H1 (cell line): ENCODE results near the gene FGF12. TPM values are rescaled to one million over a fixed set of nuclear protein-coding genes. Genes with fewer than 3 reads are reported as not detected.

Source experiments
- CTCF ChIA-PET: fragments of 300-600 bp; sonication (Branson Sonifier 250); formaldehyde crosslinking; loops from one replicate; lab custom pipeline; 2021; ENCODE audit not compliant: partially characterized antibody; lab: Charles Lee
- POLR2A ChIA-PET: fragments of 300-600 bp; sonication (Branson Sonifier 250); formaldehyde crosslinking; loops from one replicate; lab custom pipeline; 2021; ENCODE audit warnings: inconsistent platforms; ENCODE audit not compliant: partially characterized antibody; lab: Charles Lee
- DNase-seq, 2 experiments: peaks; one replicate each; pipeline versions ENCODE4 v3.0.0 to v3.0.0-alpha.2; 2010 to 2022; ENCODE audit warnings: low spot score in 2 of 2, low read depth in 1 of 2, mixed read lengths in 1 of 2
- FAIRE-seq: peaks from 2 replicates; lab custom pipeline; 2011; peaks lifted over from hg19 to GRCh38; lab: Jason Lieb, UNC
- H2AFZ ChIP-seq: 2 replicates; pipeline ENCODE4 v1.8.1; 2012; ENCODE audit warnings: low read length, inconsistent platforms
- H2AK5ac ChIP-seq: 2 replicates; pipeline ENCODE4 v1.6.1; 2013; ENCODE audit warnings: low read depth, low read length
- H2BK120ac ChIP-seq: replicated peaks from 2 replicates; pipeline ENCODE3; 2013; ENCODE audit warnings: low read depth, low read length, inconsistent platforms
- H2BK12ac ChIP-seq: 2 replicates; pipeline ENCODE4 v1.6.1; 2013; ENCODE audit warnings: low read depth, low read length
- H2BK15ac ChIP-seq: 2 replicates; pipeline ENCODE4 v1.6.1; 2013; ENCODE audit warnings: low read length
- H2BK20ac ChIP-seq: 2 replicates; pipeline ENCODE4 v1.6.1; 2013; ENCODE audit warnings: low read length
- H2BK5ac ChIP-seq: 2 replicates; pipeline ENCODE4 v1.6.1; 2013; ENCODE audit warnings: low read depth, low read length
- H3K14ac ChIP-seq: 2 replicates; pipeline ENCODE4 v1.6.1; 2013; ENCODE audit warnings: inconsistent platforms; ENCODE audit not compliant: insufficient read length
- H3K18ac ChIP-seq: 2 replicates; pipeline ENCODE4 v1.6.1; 2013; ENCODE audit warnings: low read length; ENCODE audit errors: extremely low read depth
- H3K23ac ChIP-seq: 2 replicates; pipeline ENCODE4 v1.6.1; 2013; ENCODE audit warnings: inconsistent platforms; ENCODE audit not compliant: insufficient read length
- H3K23me2 ChIP-seq: 2 replicates; pipeline ENCODE4 v1.6.1; 2013; ENCODE audit warnings: low read depth, low read length
- H3K27ac ChIP-seq: 2 replicates; pipeline ENCODE4 v1.6.1; 2011; ENCODE audit warnings: low read depth, low read length, inconsistent platforms
- H3K27me3 ChIP-seq, 4 experiments: replicated peaks in 1 of 4; 1 replicate in 1 of 4; 2 replicates in 3 of 4; pipeline versions ENCODE4 v1.6.1 to v1.8.1; 2011 to 2013; ENCODE audit warnings: low read length in 3 of 4, mild to moderate bottlenecking in 3 of 4, inconsistent platforms in 2 of 4, mixed read lengths in 2 of 4, moderate library complexity in 1 of 4; ENCODE audit not compliant: control insufficient read depth in 3 of 4, insufficient read depth in 3 of 4; ENCODE audit errors: extremely low read depth in 1 of 4
- H3K36me3 ChIP-seq, 4 experiments: 2 replicates each; pipeline versions ENCODE4 v1.6.1 to v1.8.1; 2011 to 2013; ENCODE audit warnings: mild to moderate bottlenecking in 4 of 4, low read length in 3 of 4, moderate library complexity in 2 of 4, control low read depth in 1 of 4, inconsistent platforms in 1 of 4; ENCODE audit not compliant: insufficient read depth in 4 of 4, control insufficient read depth in 2 of 4
- H3K4ac ChIP-seq: replicated peaks from 2 replicates; pipeline ENCODE3; 2013; ENCODE audit warnings: low read length, low read depth, mixed read lengths, inconsistent platforms; ENCODE audit not compliant: insufficient read length
- H3K4me1 ChIP-seq, 4 experiments: replicated peaks in 1 of 4; 1 replicate in 1 of 4; 2 replicates in 3 of 4; pipeline versions ENCODE4 v1.6.1 to v1.8.1; 2011 to 2013; ENCODE audit warnings: low read length in 3 of 4, inconsistent platforms in 2 of 4, mixed read lengths in 1 of 4; ENCODE audit not compliant: insufficient read depth in 4 of 4, control insufficient read depth in 3 of 4
- H3K4me2 ChIP-seq, 2 experiments: 2 replicates each; pipeline versions ENCODE4 v1.6.1 to v1.8.1; 2011 to 2013; ENCODE audit warnings: low read depth in 2 of 2, low read length in 2 of 2, control low read depth in 1 of 2, inconsistent platforms in 1 of 2, mild to moderate bottlenecking in 1 of 2; ENCODE audit not compliant: insufficient read depth in 1 of 2
- H3K4me3 ChIP-seq, 4 experiments: fragments of 200-600, 300-600 bp in 1 of 4; sonication (generic), shearing (Covaris generic), sonication (Bioruptor Twin) in 1 of 4; 2 replicates each; pipeline versions ENCODE4 v1.5.1 to v1.8.1; 2011 to 2016; ENCODE audit warnings: low read length in 4 of 4, low read depth in 3 of 4, control low read depth in 2 of 4, inconsistent platforms in 2 of 4, mild to moderate bottlenecking in 2 of 4, mixed read lengths in 1 of 4, moderate library complexity in 1 of 4; ENCODE audit not compliant: insufficient read depth in 2 of 4; ENCODE audit errors: extremely low read depth in 1 of 4
- H3K56ac ChIP-seq: replicated peaks from 2 replicates; pipeline ENCODE3; 2013; ENCODE audit warnings: low read depth, mild to moderate bottlenecking, mixed read lengths, low read length, inconsistent platforms; ENCODE audit not compliant: insufficient read length
- H3K79me1 ChIP-seq: 2 replicates; pipeline ENCODE4 v1.6.1; 2013; ENCODE audit warnings: low read depth, low read length, control low read depth
- H3K79me2 ChIP-seq, 2 experiments: 2 replicates each; pipeline versions ENCODE4 v1.6.1 to v1.8.1; 2012 to 2013; ENCODE audit warnings: low read length in 2 of 2, mild to moderate bottlenecking in 2 of 2, inconsistent platforms in 1 of 2; ENCODE audit not compliant: insufficient read depth in 2 of 2, control insufficient read depth in 1 of 2
- H3K9ac ChIP-seq, 4 experiments: replicated peaks in 1 of 4; 1 replicate in 1 of 4; 2 replicates in 3 of 4; pipeline versions ENCODE4 v1.6.1 to v1.8.1; 2011 to 2013; ENCODE audit warnings: low read depth in 3 of 4, low read length in 3 of 4, control low read depth in 2 of 4, mild to moderate bottlenecking in 2 of 4, moderate library complexity in 2 of 4, inconsistent platforms in 1 of 4; ENCODE audit errors: extremely low read depth in 1 of 4
- H3K9me3 ChIP-seq, 2 experiments: 2 replicates each; pipeline versions ENCODE4 v1.6.1 to v1.8.1; 2012 to 2013; ENCODE audit warnings: mild to moderate bottlenecking in 2 of 2, moderate library complexity in 2 of 2, control low read depth in 1 of 2, inconsistent platforms in 1 of 2, low read depth in 1 of 2, low read length in 1 of 2, mixed read lengths in 1 of 2; ENCODE audit not compliant: insufficient read depth in 2 of 2
- H4K20me1 ChIP-seq, 2 experiments: replicated peaks in 1 of 2; 2 replicates each; pipeline versions ENCODE3 to v1.8.1; 2011 to 2013; ENCODE audit warnings: inconsistent platforms in 2 of 2, low read length in 2 of 2, mild to moderate bottlenecking in 1 of 2; ENCODE audit not compliant: insufficient read depth in 2 of 2, control insufficient read depth in 1 of 2
- H4K5ac ChIP-seq: 2 replicates; pipeline ENCODE4 v1.6.1; 2013; ENCODE audit warnings: low read length, low read depth, mixed read lengths, inconsistent platforms; ENCODE audit not compliant: insufficient read length
- H4K8ac ChIP-seq: 2 replicates; pipeline ENCODE4 v1.8.0; 2013; ENCODE audit warnings: mild to moderate bottlenecking, moderate library complexity, low read length, inconsistent platforms; ENCODE audit not compliant: insufficient read depth; ENCODE audit errors: extremely low read depth
- H4K91ac ChIP-seq: replicated peaks from 2 replicates; pipeline ENCODE3; 2013; ENCODE audit warnings: low read length, mixed read lengths, inconsistent platforms; ENCODE audit not compliant: insufficient read length
- CBX8 ChIP-seq: fragments of 300-800, 300-1000 bp; sonication (generic); IDR thresholded peaks from 2 replicates; pipeline ENCODE4 v1.7.1; 2016; ENCODE audit warnings: low read depth, low read length, borderline replicate concordance
- HDAC2 ChIP-seq, 2 experiments: fragments of 300-600 bp in 1 of 2; sonication (generic) in 1 of 2; IDR thresholded peaks; 2 replicates each; pipeline ENCODE4 v1.6.1; 2011 to 2012; ENCODE audit warnings: low read depth in 2 of 2, low read length in 2 of 2, mild to moderate bottlenecking in 2 of 2, moderate library complexity in 2 of 2, borderline replicate concordance in 1 of 2, inconsistent platforms in 1 of 2
- KDM1A ChIP-seq: fragments of 200-600, 300-600 bp; sonication (generic); IDR thresholded peaks from 2 replicates; pipeline ENCODE4 v1.7.1; 2016; ENCODE audit warnings: mild to moderate bottlenecking, low read length, borderline replicate concordance
- POU5F1 ChIP-seq: IDR thresholded peaks from 2 replicates; pipeline ENCODE4 v1.6.1; 2011; ENCODE audit warnings: low read depth, mild to moderate bottlenecking, low read length, moderate library complexity
- RXRA ChIP-seq: IDR thresholded peaks from 2 replicates; pipeline ENCODE4 v1.6.1; 2011; ENCODE audit warnings: low read depth, mild to moderate bottlenecking, low read length, moderate library complexity; ENCODE audit not compliant: insufficient read depth
- SIN3A ChIP-seq, 2 experiments: IDR thresholded peaks in 1 of 2; conservative IDR thresholded peaks in 1 of 2; 2 replicates each; pipeline ENCODE4 v1.6.1; 2011 to 2012; ENCODE audit warnings: low read length in 2 of 2, improper control_type of control experiment in 1 of 2, low read depth in 1 of 2, mild to moderate bottlenecking in 1 of 2
- WGBS, 2 experiments: shearing (Covaris generic) in 1 of 2; methylation state at CpG; one replicate each; pipeline versions ENCODE4 v1.1.6 to v1.1.7; 2013 to 2015; ENCODE audit warnings: low lambda C conversion rate in 2 of 2, mixed read lengths in 2 of 2, inconsistent platforms in 1 of 2, low coverage in 1 of 2, missing lambda C conversion rate in 1 of 2; ENCODE audit not compliant: insufficient replicate concordance in 2 of 2, insufficient coverage in 1 of 2, insufficient read length in 1 of 2; ENCODE audit errors: extremely low coverage in 1 of 2, missing lambda C conversion rate in 1 of 2; 5-methylcytosine and 5-hydroxymethylcytosine counted together
- polyA plus RNA-seq, 7 experiments: library from polyadenylated mRNA; depleted of rRNA in 3 of 7; stranded (reverse) in 5 of 7; unstranded in 2 of 7; fragments of >200 nt in 5 of 7; fragments of 200-250 nt in 2 of 7; gene quantifications; 1 replicate in 5 of 7; 2 replicates in 1 of 7; 4 replicates in 1 of 7; pipeline versions ENCODE4 v1.2.1 to v1.2.3, GENCODE V29; 2011 to 2013; ENCODE audit warnings: missing spikeins in 2 of 7, mixed read lengths in 2 of 7
- total RNA-seq: library from RNA; stranded (reverse); fragmentation: NEBNext Ultra II Directional; extraction: Animal tissue kit (Norgen Biotek cat#: 25700); gene quantifications from 2 replicates; pipeline ENCODE4 v1.2.1, GENCODE V29; 2021
- TF ChIP-seq, protein P1 (sequence below): IDR thresholded peaks from 2 replicates; pipeline ENCODE4 v1.6.1; 2011; ENCODE audit warnings: low read depth, mild to moderate bottlenecking, low read length; ENCODE audit not compliant: insufficient read depth

The FGF12 gene
- total and polyA plus RNA-seq, 2 of the 8 experiments (the other 6 are each of a cell fraction or from before 2014, with no cell fraction given), result 4.1 to 16.6 TPM

DNA sequence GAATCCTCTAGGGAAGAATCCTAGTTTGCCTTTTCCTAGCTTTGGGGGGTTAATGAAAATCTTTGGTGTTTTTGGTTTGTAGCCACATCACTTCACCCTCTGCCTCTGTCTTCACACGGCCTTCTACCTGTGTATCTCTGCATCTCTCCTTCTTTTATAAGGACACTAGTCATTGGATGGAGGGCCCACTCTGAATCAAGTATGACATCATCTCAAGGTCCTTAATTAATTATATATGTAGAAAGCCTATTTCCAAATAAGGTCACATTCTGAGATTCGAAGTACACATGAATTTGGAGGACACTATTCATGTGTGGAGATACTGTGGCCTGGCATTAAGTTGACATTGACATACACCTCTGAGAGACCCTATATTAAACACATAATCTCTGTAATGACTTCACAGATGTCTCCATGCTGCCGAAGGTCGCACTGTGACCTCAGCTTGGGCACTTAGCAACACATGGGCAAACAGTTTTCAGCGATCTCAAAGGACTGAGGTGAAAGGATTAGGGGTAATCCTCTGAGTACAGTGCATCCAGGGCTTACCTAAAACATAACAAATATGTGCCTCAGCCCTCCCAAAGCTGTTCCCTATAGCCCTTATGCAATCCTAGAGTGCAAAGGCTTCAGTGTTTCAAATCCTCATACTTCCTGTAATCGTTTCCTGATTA, 446.0 kb downstream of the FGF12 start:
- H4K8ac ChIP-seq, result no peak overlapping the region
- no peak for DNase-seq
- H2BK20ac ChIP-seq, result no peak overlapping the region
- no peak overlapping the region for H2BK5ac ChIP-seq
- no peak overlapping the region for H2AFZ ChIP-seq
- H3K23me2 ChIP-seq, result no peaks in the 10 kb centered on the region
- no peaks in the 10 kb centered on the region for H3K36me3 ChIP-seq
- H2BK120ac ChIP-seq, result no peak overlapping the region
- CTCF ChIA-PET, result no interaction called here
- POLR2A ChIA-PET, result no interaction called here
- no peak overlapping the region for H2BK12ac ChIP-seq
- no peak overlapping the region for H3K4me2 ChIP-seq
- no peak overlapping the region for H4K91ac ChIP-seq
- no peak overlapping the region for H3K4ac ChIP-seq
- WGBS, 2 experiments, result 85% methylated on average over 6 of the region's 6 CpGs; no CpG with 5 or more reads in 1 of the 2 experiments
- no peak overlapping the region for H4K5ac ChIP-seq
- H3K56ac ChIP-seq, result no peak overlapping the region
- H3K4me1 ChIP-seq, result no peaks in the 10 kb centered on the region
- H2AK5ac ChIP-seq, result no peak overlapping the region
- H3K9me3 ChIP-seq, result no peaks in the 10 kb centered on the region
- no peak for FAIRE-seq
- H4K20me1 ChIP-seq, result no peaks in the 10 kb centered on the region
- TF ChIP-seq HDAC2 (IDR thresholded peaks at IDR 0.05; ENCODE audit: borderline replicate concordance in 1 of 2, low read depth in 2 of 2, low read length in 2 of 2), result no peak
- no peak for TF ChIP-seq CBX8
- TF ChIP-seq POU5F1, result no peak
- no peak for TF ChIP-seq RXRA
- no peak for TF ChIP-seq SIN3A (conservative IDR thresholded peaks at IDR 0.05 in 1 of 2, IDR thresholded peaks at IDR 0.05 in 1 of 2; ENCODE audit: low read depth in 1 of 2, low read length in 2 of 2)
- TF ChIP-seq, protein P1, sequence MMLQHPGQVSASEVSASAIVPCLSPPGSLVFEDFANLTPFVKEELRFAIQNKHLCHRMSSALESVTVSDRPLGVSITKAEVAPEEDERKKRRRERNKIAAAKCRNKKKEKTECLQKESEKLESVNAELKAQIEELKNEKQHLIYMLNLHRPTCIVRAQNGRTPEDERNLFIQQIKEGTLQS, result no peak
- TF ChIP-seq KDM1A, result no peak
- no peak overlapping the region for H3K9ac ChIP-seq
- H3K79me1 ChIP-seq, result no peaks in the 10 kb centered on the region
- H3K23ac ChIP-seq, result no peak overlapping the region
- no peak overlapping the region for H3K14ac ChIP-seq
- no peak overlapping the region for H3K27ac ChIP-seq
- no peak overlapping the region for H3K4me3 ChIP-seq
- no peak overlapping the region for H3K18ac ChIP-seq
- no peak overlapping the region for H2BK15ac ChIP-seq
- H3K27me3 ChIP-seq, result no peaks in the 10 kb centered on the region
- H3K79me2 ChIP-seq, result no peaks in the 10 kb centered on the region
